Upper lobe of left lung (tissue), 6 donors: Measurements from ENCODE around the gene STIM1. TPM values are rescaled to one million over a fixed set of nuclear protein-coding genes. Genes with fewer than 3 reads are reported as not detected.

Experiments
- ATAC-seq, 2 donors: fragments of 200-7000 bp; cut with Tn5 transposase; one replicate each; pipeline ENCODE4 v1.9.1; 2022; ENCODE audit warnings: mild to moderate bottlenecking in 2 of 2, moderate library complexity in 2 of 2; ENCODE audit not compliant: low FRiP score in 2 of 2
- DNase-seq, 2 donors: peaks; one replicate each; pipeline ENCODE4 v3.0.0-alpha.2; 2019 to 2020
- H3K27ac ChIP-seq, 4 donors: fragments of 200-600 bp; sonication (generic); one replicate each; pipeline ENCODE4 v1.5.1; 2016 to 2019
- H3K27me3 ChIP-seq, 4 donors: fragments of 200-600 bp; sonication (generic); one replicate each; pipeline ENCODE4 v1.5.1; 2017 to 2019
- H3K36me3 ChIP-seq, 4 donors: fragments of 200-600 bp; sonication (generic); one replicate each; pipeline ENCODE4 v1.5.1; 2016 to 2019
- H3K4me1 ChIP-seq, 4 donors: fragments of 200-600 bp; sonication (generic); one replicate each; pipeline ENCODE4 v1.5.1; 2018 to 2019
- H3K4me3 ChIP-seq, 4 donors: fragments of 200-600 bp; sonication (generic); one replicate each; pipeline ENCODE4 v1.5.1; 2017 to 2019; ENCODE audit warnings: mild to moderate bottlenecking in 2 of 4, moderate library complexity in 1 of 4
- H3K9me3 ChIP-seq, 4 donors: fragments of 200-600 bp; sonication (generic); one replicate each; pipeline ENCODE4 v1.5.1; 2018 to 2019
- EP300 ChIP-seq, 4 donors: sonication (generic); formaldehyde crosslinking; IDR thresholded peaks; one replicate each; pipeline ENCODE4 v1.5.1; 2017; ENCODE audit warnings: antibody characterized with exemption in 4 of 4, control low read depth in 2 of 4
- POLR2A ChIP-seq, 4 donors: fragments of 450-650 bp; IDR thresholded peaks; one replicate each; pipeline ENCODE4 v1.5.1; 2016 to 2017; ENCODE audit warnings: antibody characterized with exemption in 4 of 4, mild to moderate bottlenecking in 2 of 4
- POLR2AphosphoS5 ChIP-seq, 2 donors: sonication (generic); formaldehyde crosslinking; IDR thresholded peaks; one replicate each; pipeline ENCODE4 v1.5.1; 2017; ENCODE audit warnings: antibody characterized with exemption in 2 of 2
- WGBS, 2 donors: methylation state at CpG; one replicate each; pipeline ENCODE4 v1.1.5; 2017 to 2018; 5-methylcytosine and 5-hydroxymethylcytosine counted together
- total RNA-seq, 6 donors: library from RNA; depleted of rRNA in 4 of 6; stranded (reverse); fragments of >200 nt in 4 of 6; gene quantifications; one replicate each; pipeline versions ENCODE4 v1.1.0 to v1.2.1, GENCODE V29; 2016 to 2021
- TF ChIP-seq, protein P1 (sequence below), 6 experiments: fragments of 450-650 bp in 4 of 6; fragments of 200-600 bp in 2 of 6; sonication (generic) in 2 of 6; IDR thresholded peaks; one replicate each; pipeline ENCODE4 v1.5.1; 2016 to 2019; ENCODE audit warnings: antibody characterized with exemption in 6 of 6
- donor health status: DM: no; HTN: no; CAD: no; lungs with moderate emphysema.
- donor health status: DM: no; HTN: yes; CAD: no; lungs with severe emphysema.

The STIM1 gene
- total RNA-seq, 6 donors from 2014 or later: 39.7 to 81.8 (median 56.5) TPM

- Histone ChIP-seq H3K4me3 (no peak overlapping the region), H3K4me1 (peaks cover 0 to 9% (median 0%) of the 10 kb centered on the region in 4 donors), H3K36me3 (no peaks in the 10 kb centered on the region), H3K9me3 (no peaks in the 10 kb centered on the region), H3K27me3 (no peaks in the 10 kb centered on the region), H3K27ac (no peak overlapping the region)
- WGBS, 2 donors: 92 to 96% methylated on average over 3 of the region's 3 CpGs
- DNase-seq (no peak), ATAC-seq (no peak)
- TF ChIP-seq POLR2A (IDR thresholded peaks at IDR 0.05): no peak
- no peak for TF ChIP-seq EP300 (IDR thresholded peaks at IDR 0.05)
- no peak for TF ChIP-seq POLR2AphosphoS5 (IDR thresholded peaks at IDR 0.05)
- TF ChIP-seq, protein P1, sequence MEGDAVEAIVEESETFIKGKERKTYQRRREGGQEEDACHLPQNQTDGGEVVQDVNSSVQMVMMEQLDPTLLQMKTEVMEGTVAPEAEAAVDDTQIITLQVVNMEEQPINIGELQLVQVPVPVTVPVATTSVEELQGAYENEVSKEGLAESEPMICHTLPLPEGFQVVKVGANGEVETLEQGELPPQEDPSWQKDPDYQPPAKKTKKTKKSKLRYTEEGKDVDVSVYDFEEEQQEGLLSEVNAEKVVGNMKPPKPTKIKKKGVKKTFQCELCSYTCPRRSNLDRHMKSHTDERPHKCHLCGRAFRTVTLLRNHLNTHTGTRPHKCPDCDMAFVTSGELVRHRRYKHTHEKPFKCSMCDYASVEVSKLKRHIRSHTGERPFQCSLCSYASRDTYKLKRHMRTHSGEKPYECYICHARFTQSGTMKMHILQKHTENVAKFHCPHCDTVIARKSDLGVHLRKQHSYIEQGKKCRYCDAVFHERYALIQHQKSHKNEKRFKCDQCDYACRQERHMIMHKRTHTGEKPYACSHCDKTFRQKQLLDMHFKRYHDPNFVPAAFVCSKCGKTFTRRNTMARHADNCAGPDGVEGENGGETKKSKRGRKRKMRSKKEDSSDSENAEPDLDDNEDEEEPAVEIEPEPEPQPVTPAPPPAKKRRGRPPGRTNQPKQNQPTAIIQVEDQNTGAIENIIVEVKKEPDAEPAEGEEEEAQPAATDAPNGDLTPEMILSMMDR (IDR thresholded peaks at IDR 0.05): no peak
Observed at GRCh38 chr11:4017129-4017528, 161.7 kb downstream of the STIM1 start.

GRCh38 chr11:4018641-4019040, 163.2 kb downstream of the STIM1 start:
- no peak for ATAC-seq
- Histone ChIP-seq H3K9me3 (no peaks in the 10 kb centered on the region), H3K4me3 (no peak overlapping the region), H3K4me1 (peaks cover 0 to 9% (median 0%) of the 10 kb centered on the region in 4 donors), H3K27ac (no peak overlapping the region), H3K36me3 (no peaks in the 10 kb centered on the region), H3K27me3 (no peaks in the 10 kb centered on the region)
- no peak for DNase-seq
- TF ChIP-seq, protein P1 (IDR thresholded peaks at IDR 0.05): no peak
- TF ChIP-seq POLR2AphosphoS5 (IDR thresholded peaks at IDR 0.05) (no peak), EP300 (IDR thresholded peaks at IDR 0.05) (no peak), POLR2A (IDR thresholded peaks at IDR 0.05) (no peak)
- WGBS, 2 donors: 92 to 95% methylated on average over 2 of the region's 2 CpGs

- ATAC-seq: no peak
- H3K4me3 ChIP-seq: no peak overlapping the region
- no peaks in the 10 kb centered on the region for H3K27me3 ChIP-seq
- H3K9me3 ChIP-seq: no peaks in the 10 kb centered on the region
- no peaks in the 10 kb centered on the region for H3K36me3 ChIP-seq
- no peak for DNase-seq
- WGBS, 2 donors: 79 to 86% methylated on average over 3 of the region's 3 CpGs
- H3K4me1 ChIP-seq: peaks cover 0 to 10% (median under 1%) of the 10 kb centered on the region in 4 donors
- H3K27ac ChIP-seq: no peak overlapping the region
- TF ChIP-seq POLR2A (IDR thresholded peaks at IDR 0.05) (no peak), POLR2AphosphoS5 (IDR thresholded peaks at IDR 0.05) (no peak), EP300 (IDR thresholded peaks at IDR 0.05) (no peak)
- TF ChIP-seq, protein P1 (IDR thresholded peaks at IDR 0.05): no peak
Observed at GRCh38 chr11:4019891-4020290, 164.4 kb downstream of the STIM1 start.

GRCh38 chr11:4022669-4023068, 167.2 kb downstream of the STIM1 start:
- DNase-seq: no peak
- Histone ChIP-seq H3K9me3 (no peaks in the 10 kb centered on the region), H3K27ac (no peak overlapping the region), H3K27me3 (no peaks in the 10 kb centered on the region), H3K4me1 (peaks cover 3 to 12% (median 8%) of the 10 kb centered on the region in 4 donors), H3K36me3 (no peaks in the 10 kb centered on the region), H3K4me3 (no peak overlapping the region)
- WGBS, 2 donors: 93 to 96% methylated on average over 5 of the region's 5 CpGs
- TF ChIP-seq EP300 (IDR thresholded peaks at IDR 0.05) (no peak), POLR2A (IDR thresholded peaks at IDR 0.05) (no peak)
- ATAC-seq: no peak

- WGBS, 2 donors: 39 to 65% methylated on average over 3 of the region's 3 CpGs
- H3K27me3 ChIP-seq: no peaks in the 10 kb centered on the region
- TF ChIP-seq, protein P1 (IDR thresholded peaks at IDR 0.05): no peak
- TF ChIP-seq EP300 (IDR thresholded peaks at IDR 0.05) (no peak), POLR2AphosphoS5 (IDR thresholded peaks at IDR 0.05) (no peak), POLR2A (IDR thresholded peaks at IDR 0.05) (no peak)
- no peaks in the 10 kb centered on the region for H3K9me3 ChIP-seq
- no peak overlapping the region for H3K4me3 ChIP-seq
- ATAC-seq: peak in 1 of 2 donors; percentile 31
- H3K36me3 ChIP-seq: no peaks in the 10 kb centered on the region
- H3K4me1 ChIP-seq: peaks cover 6 to 12% (median 10%) of the 10 kb centered on the region in 4 donors
- H3K27ac ChIP-seq: peak overlapping the region in 2 of 4 donors; percentile 40 to 49
- no peak for DNase-seq
Observed at GRCh38 chr11:4025248-4025966, 169.9 kb downstream of the STIM1 start.
